ENCODE data around the gene GLUD1. TPM values are rescaled to one million over a fixed set of nuclear protein-coding genes. Genes with fewer than 3 reads are reported as not detected.

The GLUD1 gene
- total RNA-seq, 2 donors from 2014 or later: 154 to 437 TPM

- no peaks in the 10 kb centered on the region for H3K27me3 ChIP-seq (replicated peaks; ENCODE audit: insufficient read depth)
- H3K36me3 ChIP-seq: peaks cover 10 to 11% of the 10 kb centered on the region in 2 donors
- DNase-seq (ENCODE audit: low spot score): no peak
- no peaks in the 10 kb centered on the region for H3K9me3 ChIP-seq
- peaks cover 5% of the 10 kb centered on the region for H3K4me1 ChIP-seq (replicated peaks)
- no peak for TF ChIP-seq POLR2AphosphoS5 (IDR thresholded peaks at IDR 0.05)
- 82% methylated on average over 5 of the region's 5 CpGs for WGBS
- intact Hi-C loops (cut with DNase I): no loop called here
- H3K27ac ChIP-seq: no peak overlapping the region
- no peak overlapping the region for H3K4me3 ChIP-seq
Measured at GRCh38 chr10:87064651-87065050, 30.0 kb downstream of the GLUD1 start.

DNA sequence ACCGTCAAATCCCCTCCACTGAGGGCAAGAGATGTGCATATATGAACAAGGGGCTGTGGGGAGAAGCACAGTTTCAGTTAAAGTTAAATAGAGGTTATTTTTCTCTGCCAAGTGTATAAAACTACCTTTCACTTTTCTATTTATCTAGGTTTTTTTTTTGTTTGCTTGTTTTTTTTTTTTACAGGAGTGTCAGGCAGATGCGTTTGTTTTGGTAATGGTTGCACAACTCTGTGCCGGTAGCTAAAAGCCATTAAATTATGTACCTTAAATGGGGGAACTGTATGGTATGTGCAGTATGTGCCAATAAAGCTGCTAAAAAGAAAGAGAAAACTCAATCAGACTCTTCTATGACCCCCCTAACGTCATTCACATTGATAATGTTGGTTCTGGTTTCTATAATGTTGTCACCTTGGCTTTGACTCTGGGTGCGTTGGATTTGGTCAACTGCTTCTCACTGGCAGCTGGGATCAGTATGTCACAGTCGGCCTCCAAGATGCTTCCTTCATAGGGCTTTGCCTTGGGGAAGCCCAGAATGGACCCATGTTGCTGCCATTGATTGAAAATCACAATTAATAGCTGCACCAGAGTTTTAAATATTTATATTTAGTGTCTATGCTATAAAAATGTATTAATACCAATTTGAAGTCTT lies 34.2 kb downstream of the GLUD1 start:
- H3K9me3 ChIP-seq: no peaks in the 10 kb centered on the region
- H3K27ac ChIP-seq: peak overlapping the region in 1 of 2 donors; percentile 52
- WGBS: 60% methylated on average over 6 of the region's 6 CpGs
- H3K4me3 ChIP-seq: no peak overlapping the region
- H3K4me1 ChIP-seq (replicated peaks): peaks cover 5% of the 10 kb centered on the region
- peaks cover 10 to 15% of the 10 kb centered on the region in 2 donors for H3K36me3 ChIP-seq
- TF ChIP-seq POLR2AphosphoS5 (IDR thresholded peaks at IDR 0.05): peak; percentile 37
- TF ChIP-seq, protein P1, sequence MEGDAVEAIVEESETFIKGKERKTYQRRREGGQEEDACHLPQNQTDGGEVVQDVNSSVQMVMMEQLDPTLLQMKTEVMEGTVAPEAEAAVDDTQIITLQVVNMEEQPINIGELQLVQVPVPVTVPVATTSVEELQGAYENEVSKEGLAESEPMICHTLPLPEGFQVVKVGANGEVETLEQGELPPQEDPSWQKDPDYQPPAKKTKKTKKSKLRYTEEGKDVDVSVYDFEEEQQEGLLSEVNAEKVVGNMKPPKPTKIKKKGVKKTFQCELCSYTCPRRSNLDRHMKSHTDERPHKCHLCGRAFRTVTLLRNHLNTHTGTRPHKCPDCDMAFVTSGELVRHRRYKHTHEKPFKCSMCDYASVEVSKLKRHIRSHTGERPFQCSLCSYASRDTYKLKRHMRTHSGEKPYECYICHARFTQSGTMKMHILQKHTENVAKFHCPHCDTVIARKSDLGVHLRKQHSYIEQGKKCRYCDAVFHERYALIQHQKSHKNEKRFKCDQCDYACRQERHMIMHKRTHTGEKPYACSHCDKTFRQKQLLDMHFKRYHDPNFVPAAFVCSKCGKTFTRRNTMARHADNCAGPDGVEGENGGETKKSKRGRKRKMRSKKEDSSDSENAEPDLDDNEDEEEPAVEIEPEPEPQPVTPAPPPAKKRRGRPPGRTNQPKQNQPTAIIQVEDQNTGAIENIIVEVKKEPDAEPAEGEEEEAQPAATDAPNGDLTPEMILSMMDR (IDR thresholded peaks at IDR 0.05): no peak
- DNase-seq (ENCODE audit: low spot score): peak; percentile 14
- intact Hi-C loops (cut with DNase I): no loop called here
- H3K27me3 ChIP-seq (replicated peaks; ENCODE audit: insufficient read depth): no peaks in the 10 kb centered on the region

GRCh38 chr10:87059401-87059800 lies 35.2 kb downstream of the GLUD1 start:
- no peak for DNase-seq (ENCODE audit: low spot score)
- H3K27ac ChIP-seq: peak overlapping the region in 1 of 2 donors; percentile 52
- H3K36me3 ChIP-seq: peaks cover 10 to 13% of the 10 kb centered on the region in 2 donors
- 97% methylated on average over 1 of the region's 1 CpG for WGBS
- H3K4me3 ChIP-seq: no peak overlapping the region
- TF ChIP-seq, protein P1 (IDR thresholded peaks at IDR 0.05): no peak
- TF ChIP-seq POLR2A (IDR thresholded peaks at IDR 0.05) (no peak), POLR2AphosphoS5 (IDR thresholded peaks at IDR 0.05) (no peak)
- no peaks in the 10 kb centered on the region for H3K9me3 ChIP-seq
- H3K4me1 ChIP-seq (replicated peaks): peaks cover 5% of the 10 kb centered on the region
- H3K27me3 ChIP-seq (replicated peaks; ENCODE audit: insufficient read depth): no peaks in the 10 kb centered on the region
- intact Hi-C loops (cut with DNase I): no loop called here

- intact Hi-C loops (cut with DNase I): no loop called here
- WGBS: 45% methylated on average over 1 of the region's 1 CpG
- Histone ChIP-seq H3K27ac (no peak overlapping the region), H3K4me1 (replicated peaks) (peaks cover 13% of the 10 kb centered on the region), H3K9me3 (no peaks in the 10 kb centered on the region), H3K27me3 (replicated peaks; ENCODE audit: insufficient read depth) (no peaks in the 10 kb centered on the region), H3K4me3 (no peak overlapping the region), H3K36me3 (peaks cover 10 to 13% of the 10 kb centered on the region in 2 donors)
- DNase-seq (ENCODE audit: low spot score): no peak
- TF ChIP-seq POLR2A (IDR thresholded peaks at IDR 0.05) (no peak), POLR2AphosphoS5 (IDR thresholded peaks at IDR 0.05) (no peak)
- TF ChIP-seq, protein P1 (IDR thresholded peaks at IDR 0.05): no peak
Measured at GRCh38 chr10:87058171-87058570, 36.5 kb downstream of the GLUD1 start.

- H3K4me1 ChIP-seq (replicated peaks): peaks cover 8% of the 10 kb centered on the region
- no peak for TF ChIP-seq POLR2AphosphoS5 (IDR thresholded peaks at IDR 0.05)
- H3K27ac ChIP-seq: peak overlapping the region in 1 of 2 donors; percentile 65
- H3K9me3 ChIP-seq: no peaks in the 10 kb centered on the region
- H3K27me3 ChIP-seq (replicated peaks; ENCODE audit: insufficient read depth): no peaks in the 10 kb centered on the region
- WGBS: 71% methylated on average over 7 of the region's 7 CpGs
- H3K36me3 ChIP-seq: peaks cover 10 to 28% of the 10 kb centered on the region in 2 donors
- intact Hi-C loops (cut with DNase I): no loop called here
- H3K4me3 ChIP-seq: no peak overlapping the region
- no peak for DNase-seq (ENCODE audit: low spot score)
Measured at GRCh38 chr10:87054373-87055295, 40.0 kb downstream of the GLUD1 start.
